Mucosa of rectum (tissue), 2 donors: ENCODE measurements around the gene KRTDAP.

Experiments used
- H3K27ac ChIP-seq, 2 donors: one replicate each; pipeline ENCODE4 v1.7.0; 2013; ENCODE audit warnings: inconsistent platforms in 2 of 2, low read depth in 2 of 2, low read length in 2 of 2
- H3K27me3 ChIP-seq, 2 donors: one replicate each; pipeline ENCODE4 v1.7.0; 2013; ENCODE audit warnings: low read length in 2 of 2; ENCODE audit not compliant: control insufficient read depth in 2 of 2, insufficient read depth in 2 of 2
- H3K36me3 ChIP-seq, 2 donors: one replicate each; pipeline ENCODE4 v1.7.0; 2013; ENCODE audit warnings: low read length in 2 of 2; ENCODE audit not compliant: control insufficient read depth in 2 of 2, insufficient read depth in 2 of 2
- H3K4me1 ChIP-seq, 2 donors: one replicate each; pipeline ENCODE4 v1.7.0; 2013; ENCODE audit warnings: low read length in 2 of 2, mild to moderate bottlenecking in 1 of 2; ENCODE audit not compliant: control insufficient read depth in 2 of 2, insufficient read depth in 2 of 2
- H3K4me3 ChIP-seq, 2 donors: one replicate each; pipeline ENCODE4 v1.7.0; 2013; ENCODE audit warnings: low read length in 2 of 2
- H3K9ac ChIP-seq, 2 donors: one replicate each; pipeline ENCODE4 v1.7.0; 2013; ENCODE audit warnings: low read length in 2 of 2, low read depth in 1 of 2, mild to moderate bottlenecking in 1 of 2
- H3K9me3 ChIP-seq, 2 donors: one replicate each; pipeline ENCODE4 v1.7.0; 2013; ENCODE audit warnings: low read length in 2 of 2; ENCODE audit not compliant: control insufficient read depth in 2 of 2
- donor health status: healthy.
- donor health status: Normal muscosa, but diverticular disease.

KRTDAP gene

GRCh38 chr19:35458192-35458591 is 32.1 kb downstream of the KRTDAP start:
- Histone ChIP-seq H3K27ac (no peak overlapping the region), H3K9ac (no peak overlapping the region), H3K27me3 (no peaks in the 10 kb centered on the region), H3K4me1 (peaks cover 6 to 13% of the 10 kb centered on the region in 2 donors), H3K4me3 (no peak overlapping the region), H3K36me3 (no peaks in the 10 kb centered on the region), H3K9me3 (no peaks in the 10 kb centered on the region)

GRCh38 chr19:35457173-35457572 is 33.1 kb downstream of the KRTDAP start:
- no peak overlapping the region for H3K9ac ChIP-seq
- no peaks in the 10 kb centered on the region for H3K27me3 ChIP-seq
- no peak overlapping the region for H3K27ac ChIP-seq
- H3K9me3 ChIP-seq: no peaks in the 10 kb centered on the region
- H3K4me1 ChIP-seq: peaks cover 6 to 8% of the 10 kb centered on the region in 2 donors
- no peak overlapping the region for H3K4me3 ChIP-seq
- H3K36me3 ChIP-seq: no peaks in the 10 kb centered on the region

GRCh38 chr19:35455616-35456201 is 34.6 kb downstream of the KRTDAP start:
- no peak overlapping the region for H3K9ac ChIP-seq
- H3K9me3 ChIP-seq: no peaks in the 10 kb centered on the region
- no peak overlapping the region for H3K4me3 ChIP-seq
- peaks cover 6 to 10% of the 10 kb centered on the region in 2 donors for H3K4me1 ChIP-seq
- no peak overlapping the region for H3K27ac ChIP-seq
- no peaks in the 10 kb centered on the region for H3K36me3 ChIP-seq
- H3K27me3 ChIP-seq: no peaks in the 10 kb centered on the region

DNA sequence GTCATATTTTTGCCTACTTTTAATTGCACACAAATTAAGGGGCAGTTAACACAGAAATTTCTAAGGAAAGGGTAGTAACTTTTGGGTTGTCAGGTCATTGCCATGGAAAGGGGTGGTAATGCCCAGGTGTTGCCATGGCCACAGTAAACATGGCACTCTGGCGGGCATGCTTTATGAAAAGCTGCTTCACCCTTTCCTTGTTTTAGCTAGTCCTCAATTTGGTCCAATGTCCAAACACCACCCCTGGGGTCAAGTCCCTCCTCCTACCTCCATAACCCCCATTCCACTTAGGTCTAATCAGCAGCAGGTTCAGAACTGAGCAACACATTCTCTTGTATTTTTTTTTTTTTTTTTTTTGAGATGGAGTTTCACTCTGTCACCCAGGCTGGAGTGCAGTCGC is 35.6 kb downstream of the KRTDAP start:
- Histone ChIP-seq H3K27me3 (no peaks in the 10 kb centered on the region), H3K4me1 (peaks cover 7 to 8% of the 10 kb centered on the region in 2 donors), H3K27ac (no peak overlapping the region), H3K4me3 (no peak overlapping the region), H3K9me3 (no peaks in the 10 kb centered on the region), H3K36me3 (no peaks in the 10 kb centered on the region), H3K9ac (no peak overlapping the region)

GRCh38 chr19:35451338-35452096 is 38.7 kb downstream of the KRTDAP start:
- Histone ChIP-seq H3K27ac (no peak overlapping the region), H3K4me3 (no peak overlapping the region), H3K9me3 (no peaks in the 10 kb centered on the region), H3K9ac (no peak overlapping the region), H3K4me1 (peaks cover 6 to 10% of the 10 kb centered on the region in 2 donors), H3K27me3 (no peaks in the 10 kb centered on the region), H3K36me3 (no peaks in the 10 kb centered on the region)

DNA sequence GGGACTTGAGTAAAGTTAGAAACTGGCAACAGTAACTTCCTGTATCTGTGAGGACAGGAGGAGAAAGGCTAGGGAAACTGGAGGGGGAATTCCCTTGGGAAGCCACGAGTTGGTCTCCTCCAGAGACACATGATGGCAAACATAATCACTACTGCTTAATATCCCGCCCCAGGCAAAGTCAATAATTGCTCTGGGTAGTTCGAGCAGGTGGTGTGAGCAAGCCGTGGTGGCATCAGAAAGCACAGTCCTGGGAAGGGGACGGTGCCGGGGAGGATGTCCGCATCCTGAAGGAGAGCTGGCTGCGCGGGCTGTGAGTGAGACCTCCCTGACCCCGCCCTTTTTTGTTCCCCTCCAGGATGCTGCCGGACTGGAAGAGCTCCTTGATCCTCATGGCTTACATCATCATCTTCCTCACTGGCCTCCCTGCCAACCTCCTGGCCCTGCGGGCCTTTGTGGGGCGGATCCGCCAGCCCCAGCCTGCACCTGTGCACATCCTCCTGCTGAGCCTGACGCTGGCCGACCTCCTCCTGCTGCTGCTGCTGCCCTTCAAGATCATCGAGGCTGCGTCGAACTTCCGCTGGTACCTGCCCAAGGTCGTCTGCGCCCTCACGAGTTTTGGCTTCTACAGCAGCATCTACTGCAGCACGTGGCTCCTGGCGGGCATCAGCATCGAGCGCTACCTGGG is 40.8 kb downstream of the KRTDAP start:
- H3K9ac ChIP-seq: no peak overlapping the region
- no peaks in the 10 kb centered on the region for H3K27me3 ChIP-seq
- H3K36me3 ChIP-seq: no peaks in the 10 kb centered on the region
- H3K4me1 ChIP-seq: peaks cover 6 to 10% of the 10 kb centered on the region in 2 donors
- H3K4me3 ChIP-seq: no peak overlapping the region
- H3K9me3 ChIP-seq: no peaks in the 10 kb centered on the region
- H3K27ac ChIP-seq: no peak overlapping the region

DNA sequence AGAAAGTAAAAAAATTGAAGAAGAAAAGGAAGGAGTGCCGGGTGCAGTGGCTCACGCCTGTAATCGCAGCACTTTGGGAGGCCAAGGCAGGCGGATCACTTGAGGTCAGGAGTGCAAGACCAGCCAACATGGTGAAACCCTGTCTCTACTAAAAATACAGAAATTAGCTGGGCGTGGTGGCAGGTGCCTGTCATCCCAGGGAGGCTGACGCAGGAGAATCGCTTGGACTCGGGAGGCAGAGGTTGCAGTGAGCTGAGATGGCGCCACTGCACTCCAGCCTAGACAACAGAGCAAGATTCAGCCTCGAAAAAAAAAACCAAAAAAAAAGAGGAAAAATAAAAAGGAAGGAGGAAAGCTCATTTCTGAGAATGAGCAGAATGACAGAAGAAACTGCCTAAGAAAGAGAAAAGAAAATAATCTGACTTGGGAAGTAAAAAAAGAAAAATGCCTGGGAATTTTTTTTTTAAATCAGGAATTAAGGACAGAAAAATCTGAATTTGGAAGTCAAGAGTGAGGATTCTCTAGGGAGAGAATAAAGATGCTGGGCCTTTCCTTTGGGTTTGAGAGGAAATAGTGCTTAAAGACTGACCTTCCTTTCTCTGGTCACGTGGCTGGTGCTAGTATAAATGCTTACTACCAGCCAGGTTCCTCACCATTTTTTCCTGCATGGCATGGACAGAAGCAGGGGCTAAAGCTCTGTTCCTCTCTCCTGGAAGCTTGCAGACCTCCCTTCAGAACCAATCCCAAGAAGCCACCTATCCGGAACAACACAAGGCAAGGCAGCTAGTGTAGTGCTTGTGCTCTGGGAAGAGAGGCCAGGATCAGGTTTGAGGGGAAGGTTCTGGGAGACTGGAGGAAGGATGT is 42.4 kb downstream of the KRTDAP start, which contains the start of gene FFAR2:
Gene FFAR2 (plus strand): TSS at position 652 of the 864 bp plus-strand sequence. CDS start 1,458 bp downstream, outside the sequence.
- no peaks in the 10 kb centered on the region for H3K9me3 ChIP-seq
- no peaks in the 10 kb centered on the region for H3K36me3 ChIP-seq
- no peak within 1 kb of the TSS for H3K9ac ChIP-seq
- peak within 1 kb of the TSS in 1 of 2 donors; percentile 2 for H3K4me3 ChIP-seq
- H3K27me3 ChIP-seq: no peaks in the 10 kb centered on the region
- H3K4me1 ChIP-seq: peaks cover 6 to 10% of the 10 kb centered on the region in 2 donors
- peak within 1 kb of the TSS in 1 of 2 donors; percentile 27 for H3K27ac ChIP-seq

DNA sequence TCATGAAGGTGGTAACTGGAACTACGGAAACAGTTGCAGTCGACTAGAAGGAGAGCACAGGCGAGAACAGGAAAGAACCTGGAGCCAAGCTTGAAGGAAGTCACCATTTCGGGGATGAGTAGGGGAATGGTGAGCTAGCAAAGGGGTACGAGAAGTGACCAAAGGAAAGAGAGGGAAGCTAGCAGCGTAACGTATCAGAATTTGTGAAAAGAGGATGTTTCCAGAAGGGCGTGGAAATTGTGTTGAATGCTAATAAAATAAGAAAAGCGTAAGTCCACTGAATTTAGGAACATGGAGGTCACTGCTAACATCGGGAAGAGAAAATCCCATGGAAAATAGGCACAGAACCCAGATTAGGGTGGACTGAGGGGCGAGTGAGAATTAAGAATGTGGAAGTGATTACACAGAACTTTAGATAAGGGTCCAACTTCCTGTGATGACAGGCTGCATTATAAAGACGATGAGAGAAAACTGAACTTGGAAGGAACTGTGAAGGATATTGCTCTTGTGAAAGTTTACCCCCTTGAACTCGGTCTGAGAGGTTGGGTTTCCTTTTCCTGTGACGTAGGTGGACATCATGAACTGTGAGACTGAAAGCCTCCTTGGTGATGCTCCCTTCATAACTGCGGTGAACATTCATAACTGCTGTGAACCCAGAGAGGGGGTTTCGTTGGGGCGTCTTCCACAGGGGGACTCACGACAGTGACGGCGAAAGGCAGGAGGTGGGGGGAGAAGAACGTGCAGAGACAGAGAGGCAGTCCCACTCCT is 44.3 kb downstream of the KRTDAP start:
- Histone ChIP-seq H3K27me3 (no peaks in the 10 kb centered on the region), H3K27ac (no peak overlapping the region), H3K36me3 (no peaks in the 10 kb centered on the region), H3K4me1 (peaks cover 6 to 8% of the 10 kb centered on the region in 2 donors), H3K9ac (no peak overlapping the region), H3K4me3 (no peak overlapping the region), H3K9me3 (no peaks in the 10 kb centered on the region)

- no peak overlapping the region for H3K4me3 ChIP-seq
- no peak overlapping the region for H3K9ac ChIP-seq
- no peak overlapping the region for H3K27ac ChIP-seq
- H3K27me3 ChIP-seq: no peaks in the 10 kb centered on the region
- peaks cover 6 to 8% of the 10 kb centered on the region in 2 donors for H3K4me1 ChIP-seq
- H3K36me3 ChIP-seq: no peaks in the 10 kb centered on the region
- no peaks in the 10 kb centered on the region for H3K9me3 ChIP-seq
Observed at GRCh38 chr19:35444735-35445134, 45.5 kb downstream of the KRTDAP start.
